DMS114 treated with DMSO at 0.1 percent for 48 hours (cell line): ENCODE data around the gene LGALS9.
"Not testable (repeated sequence)": the region's sequence is repeated elsewhere in the genome, so short reads cannot be mapped to it uniquely, and the experiment has no call there.

Experiments used
- DNase-seq: peaks from one replicate; lab custom pipeline; 2025; ENCODE audit not compliant: unreplicated experiment; lab: John Stamatoyannopoulos, UW

Gene LGALS9

DNA sequence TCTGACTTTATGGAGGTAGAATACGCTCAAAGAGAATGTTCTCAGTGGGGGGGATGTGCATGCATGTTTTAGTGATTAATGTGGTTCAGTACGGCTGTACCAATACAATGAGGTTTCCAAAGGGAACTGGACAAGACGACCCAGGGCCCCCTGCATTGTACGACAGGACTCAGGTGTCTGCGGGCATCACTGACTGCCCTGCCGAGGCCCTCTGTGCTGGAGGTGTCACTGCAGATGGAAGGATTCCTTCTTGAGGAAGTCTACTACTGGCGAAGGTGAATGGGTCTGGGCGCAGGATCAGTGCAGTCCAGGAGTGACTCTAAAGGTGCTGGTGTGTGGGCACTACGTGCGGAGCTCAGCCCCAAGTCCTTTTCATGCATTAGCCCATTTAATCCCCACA, 3.5 kb upstream of the LGALS9 start:
- DNase-seq: no peak

DNA sequence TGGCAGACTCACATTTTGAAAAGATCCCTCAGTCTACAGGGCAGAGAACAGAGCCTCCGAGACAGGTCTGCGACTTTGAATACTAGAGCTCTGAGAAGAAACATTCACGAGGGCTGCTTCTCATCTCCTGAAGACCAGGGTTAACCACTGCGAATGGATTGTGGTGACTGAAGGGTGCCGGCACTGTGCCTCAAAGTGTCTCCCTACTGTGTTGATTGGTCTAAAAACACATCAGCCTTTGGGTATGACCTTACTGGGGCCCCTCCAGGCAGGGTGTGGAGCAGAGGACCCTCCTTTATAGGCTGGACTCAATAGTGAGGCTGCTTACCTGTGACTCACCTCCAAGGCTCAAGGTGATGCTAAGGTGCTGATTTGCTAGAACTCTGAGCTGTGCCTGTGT, 2.6 kb upstream of the LGALS9 start:
- DNase-seq: no peak

DNA sequence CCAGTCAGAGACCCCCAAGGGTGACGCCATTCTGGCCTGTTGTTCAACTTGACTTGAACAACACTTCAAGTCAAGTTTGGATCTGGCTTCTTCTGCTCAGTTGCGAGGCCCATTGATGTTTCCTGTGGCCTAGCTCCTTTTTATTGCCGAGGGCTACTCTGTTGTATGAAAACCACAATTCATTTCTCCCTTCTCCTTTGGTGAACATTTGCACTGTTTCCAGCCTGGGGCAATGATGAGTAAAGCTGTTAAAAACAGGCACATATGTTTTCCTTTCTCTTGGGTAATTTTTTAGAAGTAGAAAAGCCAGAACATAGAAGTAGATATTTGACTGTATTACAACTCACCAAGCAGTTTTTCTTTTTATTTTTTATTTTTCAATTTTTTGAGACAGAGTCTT, 1.7 kb upstream of the LGALS9 start:
- DNase-seq: not testable (repeated sequence)

DNA sequence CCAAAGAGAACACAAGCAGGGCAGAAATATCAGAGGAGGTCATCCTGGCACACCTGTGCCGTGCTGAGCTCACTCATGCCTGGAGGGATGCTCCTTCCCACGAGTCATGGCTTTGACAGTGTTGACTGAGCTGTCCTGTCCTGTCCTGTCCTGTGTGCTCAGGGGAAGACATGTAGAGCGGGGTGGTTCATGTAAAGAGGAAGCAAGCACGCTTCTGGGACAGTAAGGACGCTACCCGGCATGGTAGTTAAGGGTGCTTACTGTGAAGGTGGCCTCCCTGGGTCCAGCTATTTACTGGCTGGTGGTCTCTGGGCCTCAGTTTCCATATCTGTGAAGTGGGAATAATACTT, 398 bp downstream of the LGALS9 start:
- no peak for DNase-seq

DNA sequence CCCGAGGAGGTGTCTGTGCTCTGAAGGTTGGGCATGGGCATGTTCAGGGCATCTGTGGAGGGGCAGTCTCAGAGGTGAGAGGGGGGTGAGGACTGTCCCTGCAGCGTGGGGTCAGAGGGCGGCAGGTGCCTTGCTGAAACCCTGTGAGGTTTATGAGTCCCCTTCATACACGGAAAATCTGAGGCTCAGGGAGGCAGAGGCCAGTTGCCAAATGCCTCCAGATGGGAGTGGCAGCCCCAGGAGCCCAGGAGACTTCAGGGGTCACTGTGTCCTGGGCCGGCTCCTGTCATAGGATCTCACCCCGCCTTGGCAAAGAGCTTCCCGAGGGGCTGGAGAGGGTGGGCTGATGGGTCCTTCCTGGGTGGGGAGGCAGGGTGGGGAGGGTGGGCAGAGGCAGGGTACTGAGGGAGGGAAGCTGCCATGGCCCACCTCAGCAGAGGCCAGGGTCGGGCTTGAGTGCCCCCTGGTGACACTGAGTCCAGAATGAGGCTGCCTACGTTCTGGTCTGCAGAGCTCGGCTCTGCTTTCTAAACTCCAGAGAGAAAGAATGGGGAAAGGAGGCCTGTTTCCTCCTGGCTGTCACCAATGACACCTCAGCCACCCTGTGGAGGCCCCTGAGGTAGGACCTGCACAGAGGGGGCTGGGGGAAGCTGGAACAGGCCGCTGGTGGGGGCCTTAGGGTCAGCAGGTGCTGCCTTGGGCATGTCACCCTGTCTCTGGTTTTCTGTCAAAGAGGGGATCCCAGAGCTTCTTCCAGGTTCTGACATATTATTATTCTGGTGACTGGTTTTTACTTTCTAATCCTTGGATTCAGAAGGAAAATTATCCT, 1.1 kb downstream of the LGALS9 start:
- no peak for DNase-seq

DNA sequence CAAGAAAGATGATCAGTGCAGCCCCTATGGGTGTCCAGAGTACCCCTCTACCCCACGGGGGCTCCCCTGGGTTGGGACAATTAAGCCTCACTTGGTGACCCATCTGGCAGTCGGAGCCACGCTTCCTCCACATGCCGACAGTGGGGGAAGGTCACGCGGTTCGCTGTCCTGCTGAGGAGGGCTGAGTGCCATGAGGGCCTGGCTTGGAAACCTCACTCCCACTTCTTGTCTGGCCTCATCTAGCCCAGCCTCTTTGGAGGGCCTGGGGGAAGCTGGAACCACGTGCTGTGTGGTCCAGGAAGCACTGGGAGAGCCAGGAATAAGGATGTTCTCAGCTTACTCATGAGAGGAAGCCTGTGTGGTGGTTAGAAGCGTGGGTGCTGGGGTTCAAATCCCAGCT, 1.8 kb downstream of the LGALS9 start:
- DNase-seq: not testable (repeated sequence)

DNA sequence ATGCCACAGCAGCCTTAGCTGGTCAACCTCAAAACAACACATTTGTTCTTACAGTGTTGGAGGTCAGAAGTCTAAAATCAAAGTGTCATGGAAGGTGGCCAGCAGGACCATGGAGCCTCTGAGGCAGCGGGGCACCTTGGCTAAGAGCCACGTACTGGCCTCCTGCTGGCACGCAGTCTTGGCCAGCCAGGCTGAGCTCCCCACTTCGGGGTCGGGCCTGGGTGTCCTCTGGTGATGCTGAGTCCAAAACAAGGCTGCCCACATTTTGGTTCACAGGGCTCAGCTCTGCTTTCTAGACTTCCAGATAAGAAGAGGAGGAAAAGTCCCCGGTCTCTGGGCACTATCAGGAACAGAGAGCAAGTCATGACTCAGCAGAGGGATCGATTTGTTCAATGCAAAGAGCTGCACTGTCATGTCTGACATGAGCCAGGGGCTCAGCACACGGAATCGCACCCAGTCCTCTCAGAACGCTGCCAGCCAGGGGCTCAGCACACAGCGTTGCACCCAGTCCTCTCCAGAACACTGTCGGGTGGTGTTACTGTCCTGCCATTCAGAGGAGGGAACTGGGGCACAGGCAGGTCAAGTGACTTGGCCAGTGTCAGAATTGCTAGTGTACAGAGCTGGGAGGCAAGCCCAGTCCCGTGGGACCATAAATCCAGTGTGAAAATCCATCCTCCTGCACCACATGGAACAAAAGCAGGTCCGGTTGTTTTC, 2.5 kb downstream of the LGALS9 start:
- DNase-seq: no peak

DNA sequence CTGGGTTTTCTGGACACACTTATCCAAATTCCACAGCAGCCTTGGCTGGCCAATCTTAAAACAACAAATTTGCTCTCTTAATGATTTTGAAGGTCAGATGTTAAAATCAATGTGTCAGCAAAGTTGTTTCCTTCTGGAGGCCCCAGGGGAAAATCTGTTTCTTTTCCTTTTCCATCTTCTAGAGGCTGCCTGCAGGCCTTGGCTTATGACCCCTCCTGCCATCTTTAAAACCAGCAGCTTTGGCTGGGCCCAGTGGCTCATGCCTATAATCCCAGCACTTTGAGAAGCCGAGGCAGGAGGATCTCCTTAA, 3.0 kb downstream of the LGALS9 start:
- DNase-seq: no peak

DNA sequence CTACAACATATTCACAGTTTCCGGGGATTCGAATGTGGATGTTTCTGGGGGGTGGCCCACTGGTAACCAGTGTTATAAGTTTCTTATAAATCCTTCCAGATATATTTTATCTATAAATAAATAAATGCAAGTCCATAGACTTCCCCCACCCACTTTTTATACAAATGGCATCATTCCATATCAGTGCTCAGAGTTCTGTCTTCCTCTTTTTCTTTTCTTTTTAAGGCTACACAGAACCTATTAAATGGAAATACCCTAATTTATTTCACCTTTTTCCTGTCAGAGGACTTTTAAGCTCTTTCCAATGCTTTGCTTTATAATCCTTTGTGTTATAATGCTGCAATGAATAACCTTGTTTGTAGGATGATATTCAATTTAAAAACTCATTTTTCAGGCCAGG, 3.8 kb downstream of the LGALS9 start:
- DNase-seq: no peak

DNA sequence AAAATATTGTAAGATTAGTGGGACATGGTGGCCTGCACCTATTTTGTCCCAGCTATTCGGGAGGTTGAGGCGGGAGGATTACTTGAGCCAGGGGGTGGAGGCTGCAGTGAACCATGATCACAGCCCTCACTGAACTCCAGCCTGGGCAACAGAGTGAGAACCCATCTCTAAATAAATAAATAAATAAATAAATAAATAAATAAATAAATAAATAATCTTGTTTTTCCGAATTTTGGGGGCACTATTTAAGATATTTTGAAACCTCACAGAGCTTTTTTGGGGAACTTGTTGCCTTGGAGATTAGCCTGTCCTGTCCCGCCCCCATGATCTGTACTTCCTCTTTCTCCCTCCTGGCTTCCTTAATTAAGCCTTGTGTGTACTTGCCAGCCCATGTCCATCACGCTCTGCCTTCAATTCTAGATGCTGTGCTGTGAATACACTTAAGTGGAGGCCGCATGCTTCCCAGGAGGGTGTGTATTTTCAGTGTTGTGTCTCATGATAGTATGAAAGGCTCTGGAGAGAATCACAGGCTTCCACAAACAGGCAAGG, 4.4 kb downstream of the LGALS9 start:
- no peak for DNase-seq

DNA sequence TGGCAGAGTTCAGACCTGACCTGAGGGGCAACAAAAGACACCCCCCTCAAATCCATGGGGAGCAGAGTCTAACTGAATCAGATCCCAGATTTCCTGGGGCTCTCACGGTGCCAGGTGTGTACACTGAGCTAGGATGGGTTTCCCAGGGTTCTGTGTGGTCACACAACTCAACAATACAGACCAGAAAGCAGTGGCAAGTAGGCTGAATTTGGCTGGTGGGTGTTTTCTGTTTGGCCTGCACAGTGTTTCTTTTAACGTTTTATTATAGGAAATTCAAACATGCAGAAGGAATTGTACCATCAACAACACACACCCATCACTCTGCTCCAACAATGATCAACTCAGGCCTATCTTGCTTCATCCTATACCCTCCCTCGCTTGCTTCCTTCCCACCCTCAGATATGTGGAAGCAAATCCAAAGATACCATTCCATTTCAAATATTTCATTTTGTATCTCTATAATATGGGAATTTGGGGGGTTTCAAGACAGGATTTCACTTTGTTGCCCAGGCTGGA, 5.1 kb downstream of the LGALS9 start:
- DNase-seq: not testable (repeated sequence)

DNA sequence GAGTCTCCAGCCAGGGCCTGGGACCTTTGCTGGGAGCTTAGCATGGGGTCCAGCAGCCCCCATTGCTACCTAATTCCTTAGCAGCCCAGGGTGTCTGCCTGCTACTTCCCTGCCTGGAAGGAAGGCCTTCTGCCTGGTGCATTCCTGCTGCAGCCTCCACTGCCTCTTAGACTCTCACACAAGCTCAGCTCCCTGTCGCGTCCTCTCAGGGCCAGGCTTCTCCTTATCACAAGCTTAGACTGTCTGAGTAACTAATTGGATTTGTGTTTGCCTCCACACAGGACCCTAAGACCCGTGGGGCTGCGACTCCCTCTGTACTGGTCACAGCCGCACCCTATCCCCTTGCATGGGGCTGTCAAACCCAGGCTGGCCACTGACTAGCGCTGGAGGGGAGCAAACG, 6.8 kb downstream of the LGALS9 start:
- not testable (repeated sequence) for DNase-seq

DNA sequence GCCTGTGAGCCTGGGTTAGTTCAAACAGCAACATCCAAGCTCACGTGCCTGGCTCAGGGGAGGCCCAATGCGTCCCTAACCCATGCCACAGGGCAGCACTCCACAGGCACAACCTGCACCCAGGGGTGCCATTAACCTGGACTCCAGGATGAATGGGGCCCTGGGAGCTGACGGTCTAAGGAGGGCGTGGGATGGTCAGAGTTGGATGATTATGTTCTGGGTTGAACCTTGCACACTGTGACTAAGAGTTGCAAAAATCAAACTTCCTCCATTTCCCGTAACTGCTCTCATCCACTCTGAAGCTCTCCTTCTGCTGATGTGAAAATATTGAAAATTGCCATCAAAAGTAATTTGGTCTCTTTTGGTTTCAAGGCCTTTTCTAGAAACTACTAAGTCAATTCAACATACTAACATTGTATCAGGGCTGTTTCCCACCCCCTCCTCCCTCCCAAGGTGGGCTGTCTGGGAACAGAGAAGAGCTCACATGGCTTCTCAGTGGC, 7.5 kb downstream of the LGALS9 start:
- DNase-seq: not testable (repeated sequence)

DNA sequence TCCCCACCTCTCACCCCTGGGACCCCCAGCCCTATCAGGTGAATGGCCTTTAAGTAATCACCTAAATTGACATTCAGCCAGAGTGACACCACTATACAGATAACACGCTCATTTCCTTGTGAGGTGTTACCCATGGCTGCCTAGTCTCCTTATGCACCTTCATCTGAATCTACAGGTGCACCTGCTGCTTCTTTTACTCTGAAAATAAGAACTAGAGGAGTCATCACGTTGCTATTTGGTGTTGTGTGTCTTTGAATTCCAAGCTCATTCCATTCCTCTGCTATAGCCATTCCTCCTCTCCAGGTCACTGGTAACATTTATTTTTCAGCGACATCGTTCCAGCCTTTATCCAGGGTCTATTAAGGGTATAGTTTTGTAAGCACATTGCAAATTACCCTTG, 9.8 kb downstream of the LGALS9 start:
- no peak for DNase-seq

DNA sequence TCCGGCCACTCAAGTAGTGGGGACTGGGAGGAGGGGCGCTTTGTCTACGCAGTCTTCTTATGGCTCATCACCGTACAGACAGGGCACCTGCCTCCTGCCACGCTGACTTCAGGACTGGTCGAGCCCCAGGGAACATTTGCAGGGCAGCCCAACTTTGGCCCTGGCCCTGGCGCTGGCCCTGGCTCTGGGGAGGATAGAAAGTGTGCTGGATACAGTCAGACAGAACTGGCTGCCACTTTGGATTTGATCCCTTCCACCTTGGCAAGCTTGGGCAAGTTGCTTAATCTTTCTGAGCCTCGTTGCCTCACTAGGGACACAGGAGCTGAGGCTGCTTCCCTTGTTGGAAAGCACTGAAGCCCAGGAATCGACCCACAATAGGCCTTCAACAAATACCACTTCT, 13.6 kb downstream of the LGALS9 start:
- no peak for DNase-seq

DNA sequence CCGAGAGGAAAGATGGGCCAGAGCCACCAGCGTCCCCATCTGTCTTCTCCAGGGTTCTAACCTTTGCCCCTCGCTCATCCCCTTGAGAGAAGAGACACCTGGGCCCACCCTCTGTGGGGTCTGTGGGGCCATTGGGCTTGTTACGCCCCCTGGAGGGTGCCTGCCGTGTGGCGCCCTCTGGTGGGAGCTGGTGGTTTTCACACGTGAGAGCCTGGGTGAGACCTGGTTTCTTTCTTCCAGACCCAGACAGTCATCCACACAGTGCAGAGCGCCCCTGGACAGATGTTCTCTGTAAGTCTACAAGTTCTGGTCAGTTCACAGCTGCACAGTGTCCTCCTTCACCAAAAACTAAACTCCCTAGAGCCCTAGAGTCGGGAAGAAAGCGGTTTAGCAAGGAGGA, 14.6 kb downstream of the LGALS9 start:
- not testable (repeated sequence) for DNase-seq

DNA sequence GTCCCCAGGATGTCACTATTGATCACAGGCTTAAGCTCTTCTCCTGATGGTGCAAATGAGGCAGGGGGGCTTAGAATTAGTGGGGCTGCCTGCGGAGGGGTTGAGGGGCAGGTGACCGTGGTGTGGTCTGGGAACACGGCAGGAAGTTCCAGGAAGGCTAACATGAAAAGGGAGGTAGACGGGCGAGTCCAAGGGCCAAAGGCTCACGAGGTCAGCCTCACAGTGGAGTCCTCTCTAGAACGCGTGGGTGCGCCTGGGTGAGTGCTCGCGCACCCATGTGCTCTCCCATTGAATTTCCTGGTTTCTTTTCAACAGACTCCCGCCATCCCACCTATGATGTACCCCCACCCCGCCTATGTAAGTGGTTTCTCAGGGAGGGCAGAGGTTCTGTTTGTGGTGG, 15.2 kb downstream of the LGALS9 start:
- DNase-seq: no peak

DNA sequence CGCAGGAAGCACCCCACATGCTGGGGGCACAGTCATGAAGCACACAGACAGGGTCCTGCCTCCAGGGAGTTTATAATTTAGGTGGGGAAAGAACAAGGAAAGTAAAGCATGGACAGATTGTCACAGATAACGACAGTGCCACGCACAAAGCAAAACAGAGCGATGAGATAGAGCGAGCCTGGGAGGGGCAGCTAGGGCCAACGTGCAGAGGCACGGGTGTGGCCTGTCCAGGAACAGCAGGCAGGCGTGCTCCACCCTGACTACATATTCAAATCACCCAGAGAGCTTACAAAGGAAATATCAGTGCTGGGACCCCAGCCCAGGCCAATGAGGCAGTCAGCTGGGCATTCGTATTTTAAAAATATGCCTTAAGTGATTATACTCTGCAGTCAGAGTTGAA, 16.8 kb downstream of the LGALS9 start:
- no peak for DNase-seq

DNA sequence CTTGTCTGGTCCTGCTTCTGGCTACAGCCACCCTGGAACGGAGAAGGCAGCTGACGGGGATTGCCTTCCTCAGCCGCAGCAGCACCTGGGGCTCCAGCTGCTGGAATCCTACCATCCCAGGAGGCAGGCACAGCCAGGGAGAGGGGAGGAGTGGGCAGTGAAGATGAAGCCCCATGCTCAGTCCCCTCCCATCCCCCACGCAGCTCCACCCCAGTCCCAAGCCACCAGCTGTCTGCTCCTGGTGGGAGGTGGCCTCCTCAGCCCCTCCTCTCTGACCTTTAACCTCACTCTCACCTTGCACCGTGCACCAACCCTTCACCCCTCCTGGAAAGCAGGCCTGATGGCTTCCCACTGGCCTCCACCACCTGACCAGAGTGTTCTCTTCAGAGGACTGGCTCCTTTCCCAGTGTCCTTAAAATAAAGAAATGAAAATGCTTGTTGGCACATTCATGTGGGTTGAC, 18.2 kb downstream of the LGALS9 start:
- not testable (repeated sequence) for DNase-seq

DNA sequence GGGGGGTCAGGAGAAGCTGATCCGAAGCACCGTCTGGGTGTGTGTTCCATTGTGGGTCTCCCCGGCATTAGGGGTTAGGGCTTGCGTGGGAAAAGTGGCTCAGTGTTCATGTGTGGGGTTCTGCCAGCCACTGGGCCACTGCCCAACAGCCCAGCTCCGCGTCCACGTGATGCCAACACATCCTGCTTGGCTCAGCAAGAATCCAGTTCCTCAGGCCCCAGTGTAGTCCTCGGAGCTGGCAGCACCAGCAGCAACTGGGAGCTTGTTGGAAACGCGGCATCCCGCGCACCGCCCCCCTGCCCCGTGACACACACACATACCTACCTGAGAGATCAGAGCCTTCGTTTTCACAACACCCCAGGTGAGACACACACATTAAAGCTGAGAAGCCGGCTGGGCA, 18.9 kb downstream of the LGALS9 start:
- no peak for DNase-seq

DNA sequence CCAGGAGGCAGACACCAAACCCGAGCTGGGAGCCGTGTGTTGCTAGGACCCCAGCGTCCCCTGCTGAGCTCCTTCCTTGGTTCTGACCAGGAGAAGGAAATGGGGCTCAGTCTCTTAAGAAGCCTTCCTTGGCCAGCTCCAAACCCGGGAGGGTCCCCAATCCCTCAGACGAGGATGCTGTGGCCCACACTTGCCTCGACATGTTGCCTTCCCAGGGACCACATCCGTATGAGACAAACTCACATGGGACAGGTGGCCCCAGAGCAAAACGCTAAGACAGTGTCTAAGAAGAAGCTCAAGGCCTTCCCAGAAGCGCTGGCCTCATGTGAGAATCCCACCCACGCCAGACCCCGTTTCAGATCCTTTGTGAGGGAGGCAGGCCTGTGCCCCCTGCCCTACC, 19.8 kb downstream of the LGALS9 start:
- DNase-seq: no peak
